DND-41 (cell line): ENCODE data around the gene HLF.

Experiments
- ATAC-seq: fragments of 200-7000 bp; cut with Tn5 transposase; 3 replicates; pipeline ENCODE4 v1.9.1; 2021; ENCODE audit warnings: low read depth; ENCODE audit not compliant: insufficient read depth
- DNase-seq: peaks from one replicate; pipeline ENCODE4 v3.0.0-alpha.2; 2020
- H2AFZ ChIP-seq: 2 replicates; pipeline ENCODE4 v1.6.0; 2012; ENCODE audit warnings: low read depth, low read length
- H3K27ac ChIP-seq: 2 replicates; pipeline ENCODE4 v1.5.1; 2012; ENCODE audit warnings: low read length, inconsistent platforms
- H3K27me3 ChIP-seq: fragments of 200-600 bp; sonication (generic); 2 replicates; pipeline ENCODE4 v1.6.0; 2012; ENCODE audit warnings: low read length, mild to moderate bottlenecking, inconsistent platforms; ENCODE audit not compliant: insufficient read depth, poor library complexity
- H3K36me3 ChIP-seq: 2 replicates; pipeline ENCODE4 v1.5.1; 2012; ENCODE audit warnings: low read length, inconsistent platforms; ENCODE audit not compliant: insufficient read depth
- H3K4me1 ChIP-seq: 2 replicates; pipeline ENCODE4 v1.5.1; 2012; ENCODE audit warnings: mild to moderate bottlenecking, low read length; ENCODE audit not compliant: insufficient read depth
- H3K4me2 ChIP-seq: 2 replicates; pipeline ENCODE4 v1.6.0; 2012; ENCODE audit warnings: mild to moderate bottlenecking, moderate library complexity, low read length, inconsistent platforms; ENCODE audit not compliant: insufficient read depth
- H3K4me3 ChIP-seq, 2 experiments: fragments of 200-600 bp in 1 of 2; shearing (Covaris generic) in 1 of 2; 2 replicates each; pipeline ENCODE4 v1.5.1; 2012 to 2016; ENCODE audit warnings: inconsistent platforms in 2 of 2, low read length in 2 of 2, mild to moderate bottlenecking in 2 of 2, low read depth in 1 of 2, moderate library complexity in 1 of 2
- H3K79me2 ChIP-seq: 2 replicates; pipeline ENCODE4 v1.6.0; 2012; ENCODE audit warnings: low read length, inconsistent platforms; ENCODE audit not compliant: insufficient read depth
- H3K9ac ChIP-seq: 2 replicates; pipeline ENCODE4 v1.6.0; 2012; ENCODE audit warnings: low read depth, mild to moderate bottlenecking, inconsistent platforms, low read length, moderate library complexity
- H3K9me3 ChIP-seq: 2 replicates; pipeline ENCODE4 v1.5.1; 2012; ENCODE audit warnings: low read length, moderate library complexity, mild to moderate bottlenecking, inconsistent platforms; ENCODE audit not compliant: insufficient read depth, severe bottlenecking
- H4K20me1 ChIP-seq: 2 replicates; pipeline ENCODE4 v1.6.0; 2012; ENCODE audit warnings: low read length; ENCODE audit not compliant: insufficient read depth
- EZH2 ChIP-seq: IDR thresholded peaks from 3 replicates; pipeline ENCODE4 v1.6.1; 2012; ENCODE audit warnings: borderline replicate concordance, low read depth, mild to moderate bottlenecking, moderate library complexity, low read length, inconsistent platforms; ENCODE audit not compliant: severe bottlenecking
- TF ChIP-seq, protein P1 (sequence below): IDR thresholded peaks from 2 replicates; pipeline ENCODE4 v1.5.1; 2012; ENCODE audit warnings: borderline replicate concordance, low read length, moderate library complexity, mild to moderate bottlenecking; ENCODE audit not compliant: poor library complexity, severe bottlenecking; ENCODE audit errors: extremely low read depth

The HLF gene

DNA sequence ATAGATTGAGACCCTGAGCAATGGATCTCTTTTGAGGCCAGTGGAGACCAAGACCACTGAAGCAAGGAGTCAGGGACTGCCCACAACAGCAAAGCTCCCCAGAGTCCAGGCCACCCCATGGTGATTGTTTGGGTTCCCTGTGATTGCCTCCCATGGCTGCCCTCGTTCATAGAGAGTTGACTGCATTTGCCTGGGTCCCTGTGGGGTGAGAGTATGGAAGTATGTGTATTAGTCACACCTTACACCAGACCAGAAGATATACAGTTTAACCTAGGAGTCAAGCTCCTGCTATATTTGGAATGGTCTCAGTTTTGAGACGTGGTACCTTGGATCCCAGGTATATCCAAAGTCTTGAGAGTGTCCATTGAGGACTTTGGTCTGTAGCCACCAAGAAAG lies 20.2 kb downstream of the HLF start:
- Histone ChIP-seq H3K4me2 (no peak overlapping the region), H3K27me3 (no peaks in the 10 kb centered on the region), H2AFZ (no peak overlapping the region), H3K9me3 (no peaks in the 10 kb centered on the region), H3K4me3 (no peak overlapping the region), H3K4me1 (no peaks in the 10 kb centered on the region), H3K36me3 (no peaks in the 10 kb centered on the region), H3K27ac (no peak overlapping the region), H4K20me1 (no peaks in the 10 kb centered on the region), H3K9ac (no peak overlapping the region), H3K79me2 (no peaks in the 10 kb centered on the region)
- ATAC-seq = no peak
- no peak for DNase-seq
- TF ChIP-seq EZH2 = no peak
- TF ChIP-seq, protein P1, sequence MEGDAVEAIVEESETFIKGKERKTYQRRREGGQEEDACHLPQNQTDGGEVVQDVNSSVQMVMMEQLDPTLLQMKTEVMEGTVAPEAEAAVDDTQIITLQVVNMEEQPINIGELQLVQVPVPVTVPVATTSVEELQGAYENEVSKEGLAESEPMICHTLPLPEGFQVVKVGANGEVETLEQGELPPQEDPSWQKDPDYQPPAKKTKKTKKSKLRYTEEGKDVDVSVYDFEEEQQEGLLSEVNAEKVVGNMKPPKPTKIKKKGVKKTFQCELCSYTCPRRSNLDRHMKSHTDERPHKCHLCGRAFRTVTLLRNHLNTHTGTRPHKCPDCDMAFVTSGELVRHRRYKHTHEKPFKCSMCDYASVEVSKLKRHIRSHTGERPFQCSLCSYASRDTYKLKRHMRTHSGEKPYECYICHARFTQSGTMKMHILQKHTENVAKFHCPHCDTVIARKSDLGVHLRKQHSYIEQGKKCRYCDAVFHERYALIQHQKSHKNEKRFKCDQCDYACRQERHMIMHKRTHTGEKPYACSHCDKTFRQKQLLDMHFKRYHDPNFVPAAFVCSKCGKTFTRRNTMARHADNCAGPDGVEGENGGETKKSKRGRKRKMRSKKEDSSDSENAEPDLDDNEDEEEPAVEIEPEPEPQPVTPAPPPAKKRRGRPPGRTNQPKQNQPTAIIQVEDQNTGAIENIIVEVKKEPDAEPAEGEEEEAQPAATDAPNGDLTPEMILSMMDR = no peak

DNA sequence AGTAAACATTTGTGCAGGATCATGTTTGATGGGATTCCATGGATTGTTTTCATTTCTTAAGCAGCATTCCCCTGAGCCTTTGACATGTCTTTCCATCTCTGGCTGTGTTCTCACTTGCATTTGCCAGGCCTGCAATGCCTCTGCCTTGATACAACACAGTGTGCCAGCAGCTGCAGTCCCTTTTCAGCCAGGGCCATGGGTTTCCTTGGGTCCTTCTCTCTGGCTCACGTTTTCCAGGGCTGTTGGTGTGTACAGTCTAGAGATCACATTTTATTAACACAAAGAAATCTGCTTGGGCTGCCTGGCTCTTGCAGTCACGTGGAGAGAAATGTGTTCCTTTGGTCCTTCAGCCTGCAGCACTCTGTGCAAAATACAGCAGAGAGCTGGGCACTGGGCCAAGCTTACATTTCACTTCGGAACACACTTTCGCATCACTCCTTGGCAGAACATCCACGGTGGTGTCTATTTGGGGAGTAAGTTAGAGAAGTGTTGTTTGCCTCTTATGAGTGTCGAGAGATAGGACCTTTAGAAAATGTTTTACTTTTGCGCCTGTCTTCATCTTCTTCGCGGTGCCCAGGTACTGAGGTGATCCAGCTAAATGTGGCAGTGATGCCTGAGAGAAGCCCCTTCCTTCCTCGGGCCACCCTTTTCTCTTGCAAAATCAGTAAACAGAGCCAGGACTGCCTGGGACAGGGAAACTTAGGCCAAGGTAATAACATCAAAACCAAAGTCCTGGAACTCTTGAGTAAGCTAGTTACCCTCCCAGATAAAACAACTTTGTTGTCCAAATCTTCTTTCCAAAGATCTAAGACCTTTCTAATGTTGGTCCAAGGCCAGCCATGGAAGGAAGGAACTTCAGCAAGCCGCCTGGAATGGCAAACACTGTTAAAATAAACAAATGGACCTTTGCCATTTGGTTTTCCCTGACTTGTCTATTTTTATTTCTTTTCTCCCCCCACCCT lies 20.9 kb downstream of the HLF start:
- no peak overlapping the region for H3K4me2 ChIP-seq
- no peaks in the 10 kb centered on the region for H3K79me2 ChIP-seq
- no peaks in the 10 kb centered on the region for H3K36me3 ChIP-seq
- TF ChIP-seq, protein P1 = no peak
- TF ChIP-seq EZH2 = no peak
- no peaks in the 10 kb centered on the region for H4K20me1 ChIP-seq
- ATAC-seq (no peak), DNase-seq (no peak)
- no peak overlapping the region for H3K27ac ChIP-seq
- no peak overlapping the region for H3K4me3 ChIP-seq
- no peak overlapping the region for H3K9ac ChIP-seq
- no peaks in the 10 kb centered on the region for H3K27me3 ChIP-seq
- H3K9me3 ChIP-seq = no peaks in the 10 kb centered on the region
- H2AFZ ChIP-seq = no peak overlapping the region
- H3K4me1 ChIP-seq = no peaks in the 10 kb centered on the region

DNA sequence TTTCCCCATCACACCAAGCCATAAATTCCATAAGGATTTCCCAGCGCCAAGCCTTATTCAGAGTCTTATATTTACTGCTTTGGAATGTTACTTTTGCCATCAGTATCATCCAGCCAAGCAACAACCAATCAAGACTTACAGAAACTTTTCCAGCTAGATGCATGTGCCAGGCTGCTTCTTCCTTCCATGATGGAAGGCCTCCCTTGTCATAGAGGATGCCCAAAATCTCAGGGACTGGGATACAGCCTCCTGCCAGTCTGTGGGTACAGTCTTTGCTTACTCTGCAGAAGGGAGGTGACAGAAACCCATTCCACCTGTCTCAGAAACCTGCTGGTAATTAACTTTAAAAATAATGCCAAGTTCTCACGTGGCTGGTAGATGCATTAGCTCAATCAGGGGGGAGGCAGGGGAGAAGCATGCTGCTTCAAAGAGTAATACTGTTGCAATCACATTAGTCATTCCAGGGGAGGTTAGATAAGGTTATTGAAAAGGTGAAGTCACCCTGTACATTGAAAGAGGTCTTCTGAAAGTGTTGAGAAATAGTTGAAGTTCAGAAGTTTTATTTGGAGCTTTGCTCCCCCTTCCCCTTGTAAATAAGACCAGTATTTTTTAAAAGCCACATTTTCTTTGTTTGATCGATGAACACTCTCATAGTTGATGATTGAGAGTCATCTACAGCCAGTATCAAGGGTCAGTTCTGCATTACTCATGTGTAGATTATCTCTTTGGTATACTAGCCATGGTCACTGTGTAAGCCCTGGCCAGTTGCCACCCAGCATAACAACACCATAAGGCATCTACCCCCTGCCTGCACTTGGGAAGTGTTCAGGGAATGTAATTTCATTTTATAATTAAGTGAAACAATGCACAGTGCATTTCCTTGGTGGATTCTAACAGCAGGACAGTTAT lies 22.2 kb downstream of the HLF start:
- Histone ChIP-seq H3K4me2 (no peak overlapping the region), H3K4me1 (no peaks in the 10 kb centered on the region), H4K20me1 (no peaks in the 10 kb centered on the region), H3K9ac (no peak overlapping the region), H2AFZ (no peak overlapping the region), H3K79me2 (no peaks in the 10 kb centered on the region), H3K27me3 (no peaks in the 10 kb centered on the region), H3K4me3 (no peak overlapping the region), H3K27ac (no peak overlapping the region), H3K9me3 (no peaks in the 10 kb centered on the region), H3K36me3 (no peaks in the 10 kb centered on the region)
- DNase-seq (no peak), ATAC-seq (no peak)
- TF ChIP-seq EZH2 = no peak
- TF ChIP-seq, protein P1 = no peak
